Parathyroid adenoma (tissue), 2 donors: Measurements from ENCODE around the gene PCSK9.

Experiments used
- H2AFZ ChIP-seq: fragments of 300-600 bp; sonication (generic); one replicate; pipeline ENCODE4 v1.7.0; 2017; ENCODE audit warnings: antibody characterized with exemption, mild to moderate bottlenecking
- H3K27ac ChIP-seq: fragments of 300-600 bp; sonication (generic); one replicate; pipeline ENCODE4 v1.7.0; 2017
- H3K27me3 ChIP-seq: fragments of 300-600 bp; sonication (generic); one replicate; pipeline ENCODE4 v1.7.0; 2017; ENCODE audit warnings: low read length; ENCODE audit not compliant: control insufficient read depth, insufficient read depth
- H3K36me3 ChIP-seq: fragments of 300-600 bp; sonication (generic); one replicate; pipeline ENCODE4 v1.7.0; 2017; ENCODE audit warnings: low read length; ENCODE audit not compliant: control insufficient read depth, insufficient read depth
- H3K4me1 ChIP-seq: fragments of 300-600 bp; sonication (generic); one replicate; pipeline ENCODE4 v1.7.0; 2017; ENCODE audit warnings: control low read depth
- H3K4me2 ChIP-seq: fragments of 300-600 bp; sonication (generic); one replicate; pipeline ENCODE4 v1.7.0; 2017; ENCODE audit warnings: low read length
- H3K4me3 ChIP-seq: fragments of 300-600 bp; sonication (generic); one replicate; pipeline ENCODE4 v1.7.0; 2017; ENCODE audit warnings: low read depth, low read length
- H3K79me2 ChIP-seq: fragments of 300-600 bp; sonication (generic); one replicate; pipeline ENCODE4 v1.7.0; 2017; ENCODE audit warnings: control low read depth
- H3K9ac ChIP-seq: fragments of 300-600 bp; sonication (generic); one replicate; pipeline ENCODE4 v1.7.0; 2017; ENCODE audit warnings: mild to moderate bottlenecking
- H3K9me3 ChIP-seq: fragments of 300-600 bp; sonication (generic); one replicate; pipeline ENCODE4 v1.7.0; 2017; ENCODE audit warnings: low read length; ENCODE audit not compliant: control insufficient read depth
- TF ChIP-seq, protein P1 (sequence below): fragments of 300-600 bp; sonication (generic); IDR thresholded peaks from one replicate; pipeline ENCODE4 v1.7.0; 2017; ENCODE audit warnings: antibody characterized with exemption, mild to moderate bottlenecking
- donor health status: primary hyperparathyroidism.

The PCSK9 gene

GRCh38 chr1:55039342-55040082 is at the start of gene PCSK9:
Gene PCSK9 (plus strand): TSS chr1:55039548. CDS start chr1:55039838, 290 bp downstream.
- no peak within 1 kb of the TSS for H3K4me3 ChIP-seq
- H3K4me2 ChIP-seq, result peak within 1 kb of the TSS; percentile 27
- H3K79me2 ChIP-seq, result no peaks in the 10 kb centered on the region
- TF ChIP-seq, protein P1, sequence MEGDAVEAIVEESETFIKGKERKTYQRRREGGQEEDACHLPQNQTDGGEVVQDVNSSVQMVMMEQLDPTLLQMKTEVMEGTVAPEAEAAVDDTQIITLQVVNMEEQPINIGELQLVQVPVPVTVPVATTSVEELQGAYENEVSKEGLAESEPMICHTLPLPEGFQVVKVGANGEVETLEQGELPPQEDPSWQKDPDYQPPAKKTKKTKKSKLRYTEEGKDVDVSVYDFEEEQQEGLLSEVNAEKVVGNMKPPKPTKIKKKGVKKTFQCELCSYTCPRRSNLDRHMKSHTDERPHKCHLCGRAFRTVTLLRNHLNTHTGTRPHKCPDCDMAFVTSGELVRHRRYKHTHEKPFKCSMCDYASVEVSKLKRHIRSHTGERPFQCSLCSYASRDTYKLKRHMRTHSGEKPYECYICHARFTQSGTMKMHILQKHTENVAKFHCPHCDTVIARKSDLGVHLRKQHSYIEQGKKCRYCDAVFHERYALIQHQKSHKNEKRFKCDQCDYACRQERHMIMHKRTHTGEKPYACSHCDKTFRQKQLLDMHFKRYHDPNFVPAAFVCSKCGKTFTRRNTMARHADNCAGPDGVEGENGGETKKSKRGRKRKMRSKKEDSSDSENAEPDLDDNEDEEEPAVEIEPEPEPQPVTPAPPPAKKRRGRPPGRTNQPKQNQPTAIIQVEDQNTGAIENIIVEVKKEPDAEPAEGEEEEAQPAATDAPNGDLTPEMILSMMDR, result no peak
- no peaks in the 10 kb centered on the region for H3K36me3 ChIP-seq
- H3K4me1 ChIP-seq, result no peaks in the 10 kb centered on the region
- H3K27ac ChIP-seq, result no peak within 1 kb of the TSS
- H3K9me3 ChIP-seq, result no peaks in the 10 kb centered on the region
- no peaks in the 10 kb centered on the region for H3K27me3 ChIP-seq
- H2AFZ ChIP-seq, result no peak within 1 kb of the TSS
- no peak within 1 kb of the TSS for H3K9ac ChIP-seq

DNA sequence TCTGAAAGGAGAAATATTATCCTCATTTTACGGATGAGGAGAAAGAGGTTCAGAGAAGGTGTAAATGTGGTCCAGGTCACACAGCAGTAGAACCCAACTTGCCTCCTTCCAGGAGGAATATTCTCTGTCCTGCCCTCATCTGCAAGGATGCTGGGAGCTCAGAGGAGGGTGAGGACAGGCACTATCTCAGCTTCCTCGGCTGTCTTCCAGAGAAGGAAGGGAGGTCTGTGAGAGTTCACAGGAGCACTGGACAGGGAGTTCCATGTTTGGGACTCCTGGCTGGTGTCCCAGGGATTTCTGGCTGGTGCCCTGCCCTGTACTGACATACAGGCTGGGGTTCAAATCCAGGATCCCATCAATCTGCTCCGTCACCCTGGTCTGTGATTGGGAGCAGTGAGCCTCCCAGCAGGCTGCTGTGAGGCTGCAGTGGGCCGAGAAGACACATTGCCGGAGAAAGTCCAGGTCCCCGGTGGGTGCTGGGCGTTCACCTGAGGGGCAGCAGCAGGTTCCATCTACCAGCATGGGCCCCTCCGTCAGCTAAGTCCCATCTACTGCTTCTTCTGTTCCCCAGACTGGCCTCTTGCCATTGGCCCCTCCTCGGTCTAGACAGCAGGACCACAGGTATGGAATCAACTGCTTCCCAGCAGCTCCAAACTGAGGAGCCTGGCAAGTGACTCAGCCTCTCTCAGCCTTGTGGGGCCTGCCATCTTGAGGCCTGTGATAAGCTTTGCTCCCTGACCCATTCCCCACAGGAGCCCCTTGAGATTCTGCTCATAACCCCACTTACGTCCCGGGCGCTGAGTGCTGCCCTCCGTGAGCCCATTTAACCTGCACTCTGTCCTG is 49.2 kb upstream of the PCSK9 start:
- Histone ChIP-seq H3K9me3 (no peaks in the 10 kb centered on the region), H3K27ac (peak overlapping the region; percentile 33), H3K4me2 (no peak overlapping the region), H3K4me3 (no peak overlapping the region), H2AFZ (no peak overlapping the region), H3K36me3 (no peaks in the 10 kb centered on the region), H3K9ac (no peak overlapping the region), H3K4me1 (no peaks in the 10 kb centered on the region), H3K27me3 (no peaks in the 10 kb centered on the region), H3K79me2 (no peaks in the 10 kb centered on the region)
- TF ChIP-seq, protein P1, result no peak

GRCh38 chr1:54990916-54991315 is 48.4 kb upstream of the PCSK9 start:
- H3K4me3 ChIP-seq, result no peak overlapping the region
- H3K4me1 ChIP-seq, result no peaks in the 10 kb centered on the region
- H3K36me3 ChIP-seq, result no peaks in the 10 kb centered on the region
- no peak overlapping the region for H3K4me2 ChIP-seq
- H3K79me2 ChIP-seq, result no peaks in the 10 kb centered on the region
- no peak overlapping the region for H3K27ac ChIP-seq
- no peaks in the 10 kb centered on the region for H3K9me3 ChIP-seq
- H2AFZ ChIP-seq, result no peak overlapping the region
- H3K27me3 ChIP-seq, result no peaks in the 10 kb centered on the region
- TF ChIP-seq, protein P1, result no peak
- H3K9ac ChIP-seq, result no peak overlapping the region

DNA sequence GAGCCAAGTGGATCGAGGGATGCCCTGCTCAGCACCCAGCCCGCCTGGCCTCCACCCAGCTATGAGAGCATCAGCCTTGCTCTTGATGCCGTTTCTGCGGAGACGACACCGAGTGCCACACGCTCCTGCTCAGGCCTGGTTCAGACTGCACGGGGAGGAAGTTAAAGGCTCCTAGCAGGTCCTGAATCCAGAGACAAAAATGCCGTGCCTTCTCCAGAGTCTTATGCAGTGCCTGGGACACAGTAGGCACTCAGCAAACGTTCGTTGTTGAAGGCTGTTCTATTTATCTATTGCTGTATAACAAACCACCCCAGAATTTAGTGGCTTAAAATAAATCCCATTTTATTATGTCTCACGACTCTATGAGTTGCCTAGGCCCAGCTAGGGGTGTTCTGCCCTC is 47.4 kb upstream of the PCSK9 start:
- TF ChIP-seq, protein P1, result no peak
- no peaks in the 10 kb centered on the region for H3K4me1 ChIP-seq
- no peak overlapping the region for H3K9ac ChIP-seq
- H3K4me3 ChIP-seq, result no peak overlapping the region
- H3K79me2 ChIP-seq, result no peaks in the 10 kb centered on the region
- no peak overlapping the region for H3K4me2 ChIP-seq
- no peaks in the 10 kb centered on the region for H3K9me3 ChIP-seq
- no peaks in the 10 kb centered on the region for H3K27me3 ChIP-seq
- H3K36me3 ChIP-seq, result no peaks in the 10 kb centered on the region
- no peak overlapping the region for H3K27ac ChIP-seq
- H2AFZ ChIP-seq, result no peak overlapping the region
